ENCODE measurements around the gene PLOD3. TPM values are rescaled to one million over a fixed set of nuclear protein-coding genes. Genes with fewer than 3 reads are reported as not detected.

Gene PLOD3
- total and polyA plus RNA-seq, 12 donors, result 27.1 to 61.2 (median 36.9) TPM

- DNase-seq, result no peak
- no peak for ATAC-seq
- WGBS, 2 donors, result 56 to 62% methylated on average over 6 of the region's 6 CpGs
- Histone ChIP-seq H3K27me3 (peaks cover 0 to 73% (median 41%) of the 10 kb centered on the region in 7 donors), H3K4me3 (no peak overlapping the region), H3K4me1 (no peaks in the 10 kb centered on the region), H3K9me3 (no peaks in the 10 kb centered on the region), H3K27ac (no peak overlapping the region), H3K36me3 (no peaks in the 10 kb centered on the region)
- TF ChIP-seq CTCF (IDR thresholded peaks at IDR 0.05), result no peak
- intact Hi-C loops (cut with DNase I), result no loop called here
These were observed 31.2 kb downstream of the PLOD3 start for GRCh38 chr7:101186194-101186593.

- Histone ChIP-seq H3K27ac (no peak overlapping the region), H3K4me1 (no peaks in the 10 kb centered on the region), H3K36me3 (no peaks in the 10 kb centered on the region), H3K4me3 (no peak overlapping the region), H3K9me3 (no peaks in the 10 kb centered on the region), H3K27me3 (peaks cover 5 to 81% (median 50%) of the 10 kb centered on the region in 7 donors)
- intact Hi-C loops (cut with DNase I), result no loop called here
- DNase-seq (no peak), ATAC-seq (no peak)
- 51 to 64% methylated on average over 5 of the region's 5 CpGs for WGBS, 2 donors
- TF ChIP-seq CTCF (IDR thresholded peaks at IDR 0.05), result no peak
These were observed 32.0 kb downstream of the PLOD3 start for GRCh38 chr7:101185258-101185839.

- H3K9me3 ChIP-seq, result no peaks in the 10 kb centered on the region
- peaks cover 0 to 16% (median 10%) of the 10 kb centered on the region in 9 donors for H3K4me1 ChIP-seq
- no peak for ATAC-seq
- no peak for DNase-seq
- no peak within 1 kb of the TSS for H3K4me3 ChIP-seq
- no peak within 1 kb of the TSS for H3K27ac ChIP-seq
- no peaks in the 10 kb centered on the region for H3K36me3 ChIP-seq
- no peak for TF ChIP-seq CTCF (IDR thresholded peaks at IDR 0.05)
- intact Hi-C loops (cut with DNase I), result no loop called here
- peaks cover 19 to 96% (median 92%) of the 10 kb centered on the region in 7 donors for H3K27me3 ChIP-seq
- WGBS, 2 donors, result 1 to 4% methylated on average over 43 to 56 of the region's 56 CpGs
These were observed 37.1 kb downstream of the PLOD3 start, which contains the start of gene NAT16 for GRCh38 chr7:101180130-101180755. Gene NAT16 (minus strand): TSS chr7:101180293. CDS start chr7:101174807, 5,486 bp downstream.

GRCh38 chr7:101179713-101180112 lies 37.7 kb downstream of the PLOD3 start:
- Histone ChIP-seq H3K36me3 (no peaks in the 10 kb centered on the region), H3K4me3 (no peak overlapping the region), H3K27me3 (peaks cover 23 to 97% (median 92%) of the 10 kb centered on the region in 7 donors), H3K9me3 (no peaks in the 10 kb centered on the region), H3K4me1 (peaks cover 0 to 16% (median 10%) of the 10 kb centered on the region in 9 donors), H3K27ac (no peak overlapping the region)
- ATAC-seq (no peak), DNase-seq (no peak)
- intact Hi-C loops (cut with DNase I), result loop anchor here in 1 of 10 donors (10.0 kb wide), 1 partner anchor 105 kb away; no protein-coding TSS in a partner anchor
- no peak for TF ChIP-seq CTCF (IDR thresholded peaks at IDR 0.05)
- 2 to 4% methylated on average over 20 to 27 of the region's 27 CpGs for WGBS, 2 donors

Measured in heart right ventricle (tissue), 16 donors.